ENCODE data around the gene CHRNA10.

- no peak for TF ChIP-seq ARNT (IDR thresholded peaks at IDR 0.05)
- no peak for TF ChIP-seq YY1 (IDR thresholded peaks at IDR 0.05; ENCODE audit: insufficient read depth, insufficient replicate concordance, low read depth, low read length)
- TF ChIP-seq ZNF24 (IDR thresholded peaks at IDR 0.05), result no peak
- no peak for TF ChIP-seq ZNF280D (CRISPR knock-in tag; IDR thresholded peaks at IDR 0.05)
- no peak for TF ChIP-seq ZNF274 (CRISPR knock-in tag; IDR thresholded peaks at IDR 0.05)
Observed at GRCh38 chr11:3659595-3660515, 11.3 kb downstream of the CHRNA10 start.
